SK-N-SH (cell line): Measurements from ENCODE around the gene DHODH. TPM values are rescaled to one million over a fixed set of nuclear protein-coding genes. Genes with fewer than 3 reads are reported as not detected.
A peak's percentile ranks its signal among the peaks of the same experiment; 100 is the strongest.

Experiments
- CTCF ChIA-PET: fragments of 300-600, 350-600 bp; formaldehyde crosslinking; extraction: SDS; loops from one replicate; lab custom pipeline; 2021; lab: Yijun Ruan, JAX
- POLR2A ChIA-PET: fragments of 350-600 bp; sonication (Branson Sonifier 250); formaldehyde crosslinking; extraction: SDS; loops from one replicate; lab custom pipeline; 2020; ENCODE audit warnings: antibody characterized with exemption, inconsistent platforms; lab: Yijun Ruan, JAX
- DNase-seq: peaks from one replicate; pipeline ENCODE4 v3.0.0; 2012
- H2AFZ ChIP-seq: fragments of 200-600 bp; sonication (generic); 2 replicates; pipeline ENCODE4 v1.8.1; 2016; ENCODE audit warnings: antibody characterized with exemption, mild to moderate bottlenecking, low read depth
- H3F3A ChIP-seq: fragments of 200-600 bp; sonication (generic); replicated peaks from 2 replicates; pipeline ENCODE3; 2016; ENCODE audit warnings: antibody characterized with exemption, mild to moderate bottlenecking; ENCODE audit not compliant: insufficient read depth
- H3K27ac ChIP-seq, 2 experiments: fragments of 200-500 bp in 1 of 2; fragments of 200-600 bp in 1 of 2; sonication (Bioruptor generic) in 1 of 2; sonication (generic), shearing (Covaris generic) in 1 of 2; 2 replicates each; pipeline versions ENCODE4 v1.5.1 to v1.6.1; 2014 to 2016; ENCODE audit warnings: low read depth in 2 of 2, inconsistent platforms in 1 of 2, low read length in 1 of 2, mild to moderate bottlenecking in 1 of 2, mixed read lengths in 1 of 2
- H3K27me3 ChIP-seq: fragments of 200-600 bp; sonication (generic), shearing (Covaris generic); 2 replicates; pipeline ENCODE4 v1.6.1; 2016; ENCODE audit warnings: mixed run types; ENCODE audit not compliant: insufficient read depth
- H3K36me3 ChIP-seq, 2 experiments: fragments of 200-500 bp in 1 of 2; fragments of 200-600 bp in 1 of 2; sonication (Bioruptor generic) in 1 of 2; sonication (generic) in 1 of 2; replicated peaks in 1 of 2; 2 replicates each; pipeline versions ENCODE3 to v1.5.1; 2014 to 2016; ENCODE audit warnings: low read length in 1 of 2, mild to moderate bottlenecking in 1 of 2; ENCODE audit not compliant: insufficient read depth in 2 of 2, control insufficient read depth in 1 of 2
- H3K4me1 ChIP-seq, 2 experiments: fragments of 200-500 bp in 1 of 2; fragments of 200-600 bp in 1 of 2; sonication (Bioruptor generic) in 1 of 2; sonication (generic), shearing (Covaris generic) in 1 of 2; 2 replicates each; pipeline versions ENCODE4 v1.5.1 to v1.6.1; 2014 to 2016; ENCODE audit warnings: low read depth in 1 of 2, low read length in 1 of 2, mixed run types in 1 of 2; ENCODE audit not compliant: insufficient read depth in 2 of 2, control insufficient read depth in 1 of 2
- H3K4me2 ChIP-seq: fragments of 200-600 bp; sonication (generic), shearing (Covaris generic); 2 replicates; pipeline ENCODE4 v1.6.1; 2017; ENCODE audit warnings: mixed run types
- H3K4me3 ChIP-seq, 2 experiments: fragments of 200-500 bp in 1 of 2; fragments of 200-600 bp in 1 of 2; sonication (Bioruptor generic) in 1 of 2; sonication (generic), shearing (Covaris generic) in 1 of 2; 2 replicates each; pipeline versions ENCODE4 v1.5.1 to v1.8.1; 2014 to 2016; ENCODE audit warnings: low read depth in 2 of 2, inconsistent platforms in 1 of 2, low read length in 1 of 2, mild to moderate bottlenecking in 1 of 2, mixed read lengths in 1 of 2, moderate library complexity in 1 of 2
- H3K79me2 ChIP-seq: fragments of 200-600 bp; sonication (generic); 2 replicates; pipeline ENCODE4 v1.8.1; 2017; ENCODE audit warnings: mild to moderate bottlenecking; ENCODE audit not compliant: insufficient read depth
- H3K9ac ChIP-seq: fragments of 200-600 bp; sonication (generic); 2 replicates; pipeline ENCODE4 v1.6.1; 2017; ENCODE audit warnings: mixed run types
- H3K9me2 ChIP-seq: fragments of 200-600 bp; sonication (generic); 2 replicates; pipeline ENCODE4 v1.6.1; 2017; ENCODE audit warnings: mixed run types
- H3K9me3 ChIP-seq: fragments of 200-600 bp; sonication (generic); 2 replicates; pipeline ENCODE4 v1.6.1; 2017; ENCODE audit warnings: mixed run types, mild to moderate bottlenecking, moderate library complexity
- H4K20me1 ChIP-seq: fragments of 200-600 bp; sonication (generic); 2 replicates; pipeline ENCODE4 v1.6.1; 2017; ENCODE audit warnings: mild to moderate bottlenecking, mixed run types; ENCODE audit not compliant: insufficient read depth
- CHD2 ChIP-seq: fragments of 150-350 bp; IDR thresholded peaks from 2 replicates; pipeline ENCODE4 v1.6.1; 2018; ENCODE audit warnings: low read length; ENCODE audit not compliant: partially characterized antibody
- EZH2phosphoT487 ChIP-seq: fragments of 200-600 bp; sonication (generic); IDR thresholded peaks from 2 replicates; pipeline ENCODE4 v1.6.1; 2017; ENCODE audit warnings: low read depth, mixed run types, mild to moderate bottlenecking, antibody characterized with exemption, moderate library complexity, borderline replicate concordance
- FOSL2 ChIP-seq: IDR thresholded peaks from 2 replicates; pipeline ENCODE4 v1.4.0; 2012; ENCODE audit warnings: low read depth, mild to moderate bottlenecking, moderate library complexity, borderline replicate concordance
- GATA2 ChIP-seq: sonication (generic); formaldehyde crosslinking; IDR thresholded peaks from 2 replicates; pipeline ENCODE4 v1.5.0; 2020; ENCODE audit warnings: mild to moderate bottlenecking, missing genetic modification reagents
- MEF2A ChIP-seq: IDR thresholded peaks from 2 replicates; pipeline ENCODE4 v1.4.0; 2012; ENCODE audit warnings: low read depth, borderline replicate concordance
- RAD21 ChIP-seq: IDR thresholded peaks from 2 replicates; pipeline ENCODE4 v1.6.1; 2012; ENCODE audit warnings: mild to moderate bottlenecking, low read length
- REST ChIP-seq: IDR thresholded peaks from 2 replicates; pipeline ENCODE4 v1.6.1; 2012; ENCODE audit warnings: mild to moderate bottlenecking, low read depth, low read length, moderate library complexity
- SMC3 ChIP-seq: IDR thresholded peaks from 2 replicates; pipeline ENCODE4 v1.6.1; 2012; ENCODE audit warnings: low read depth, low read length, improper control_type of control experiment
- TAF1 ChIP-seq: IDR thresholded peaks from 2 replicates; pipeline ENCODE4 v1.6.1; 2012; ENCODE audit warnings: low read depth, mild to moderate bottlenecking, low read length, moderate library complexity, borderline replicate concordance
- TCF12 ChIP-seq: IDR thresholded peaks from 2 replicates; pipeline ENCODE4 v1.4.0; 2012
- USF1 ChIP-seq: IDR thresholded peaks from 2 replicates; pipeline ENCODE4 v1.4.0; 2012; ENCODE audit warnings: low read depth, borderline replicate concordance
- USF2 ChIP-seq: fragments of 150-350 bp; IDR thresholded peaks from 2 replicates; pipeline ENCODE4 v1.6.1; 2017; ENCODE audit warnings: antibody characterized with exemption, low read length, low read depth, borderline replicate concordance
- YY1 ChIP-seq: IDR thresholded peaks from 2 replicates; pipeline ENCODE4 v1.4.0; 2012; ENCODE audit warnings: low read depth, mild to moderate bottlenecking
- WGBS: methylation state at CpG from one replicate; pipeline ENCODE4 v1.1.6; 2017; ENCODE audit warnings: low lambda C conversion rate; 5-methylcytosine and 5-hydroxymethylcytosine counted together
- polyA plus RNA-seq, 3 experiments: library from polyadenylated mRNA; depleted of rRNA; stranded (reverse); fragments of >200 nt; gene quantifications; 2 replicates each; pipeline ENCODE4 v1.2.3, GENCODE V29; 2012

DHODH gene
- polyA plus RNA-seq, 1 of the 3 experiments (the other 2 are of a cell fraction), result 10.9 TPM

DNA sequence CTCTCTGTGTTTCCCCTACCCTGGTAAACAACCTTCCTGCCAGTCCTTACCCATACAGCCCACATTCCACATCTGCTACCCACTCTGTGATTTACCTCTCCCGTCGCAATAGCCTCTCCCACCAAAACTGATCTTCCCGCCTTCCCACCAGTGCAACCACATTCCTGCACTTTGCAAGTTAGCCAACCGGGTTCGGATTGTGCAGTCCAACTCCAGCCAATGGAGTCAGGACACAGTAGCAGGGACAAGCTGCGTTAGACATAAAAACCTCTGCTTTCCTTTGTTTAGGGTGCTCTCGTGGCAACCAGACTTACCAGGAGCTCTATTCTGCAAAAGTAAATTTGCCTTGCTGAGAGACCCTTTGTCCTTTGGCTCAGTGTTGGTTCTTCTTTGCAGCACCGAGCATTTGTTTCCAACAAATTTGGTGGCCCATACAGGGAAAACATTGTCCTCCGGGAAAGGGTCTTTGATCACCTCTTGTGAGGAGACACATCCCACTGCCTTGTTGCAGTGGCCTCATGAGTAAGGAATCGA is 55.9 kb downstream of the DHODH start:
- H3K9me2 ChIP-seq, result no peaks in the 10 kb centered on the region
- H4K20me1 ChIP-seq, result no peaks in the 10 kb centered on the region
- H3K27ac ChIP-seq, result no peak overlapping the region
- H3K79me2 ChIP-seq, result no peaks in the 10 kb centered on the region
- no peaks in the 10 kb centered on the region for H3K36me3 ChIP-seq
- no peaks in the 10 kb centered on the region for H3K4me1 ChIP-seq
- CTCF ChIA-PET, result no interaction called here
- no peak for DNase-seq
- TF ChIP-seq SMC3, result no peak
- no peak for TF ChIP-seq REST
- TF ChIP-seq USF2, result no peak
- TF ChIP-seq TAF1, result no peak
- TF ChIP-seq USF1, result no peak
- TF ChIP-seq GATA2, result no peak
- no peak overlapping the region for H3K9ac ChIP-seq
- 70% methylated on average over 9 of the region's 10 CpGs for WGBS
- H3K27me3 ChIP-seq, result no peaks in the 10 kb centered on the region
- POLR2A ChIA-PET, result no interaction called here
- H2AFZ ChIP-seq, result no peak overlapping the region
- no peaks in the 10 kb centered on the region for H3K9me3 ChIP-seq
- no peak overlapping the region for H3K4me3 ChIP-seq
- H3F3A ChIP-seq, result no peaks in the 10 kb centered on the region
- H3K4me2 ChIP-seq, result no peak overlapping the region

GRCh38 chr16:72066747-72067146 is 58.2 kb downstream of the DHODH start:
- WGBS, result 4% methylated on average over 1 of the region's 1 CpG
- H3K4me3 ChIP-seq, result no peak overlapping the region
- no peak overlapping the region for H3K9ac ChIP-seq
- no peaks in the 10 kb centered on the region for H3K79me2 ChIP-seq
- CTCF ChIA-PET, result interaction anchor here (0.7 to 3.2 kb wide), 28 partner anchors 9 to 1968 kb away, joined by 3 to 48 read pairs (median 4); partner anchors contain the start of genes DHX38, HP and TXNL4B
- no peaks in the 10 kb centered on the region for H3K27me3 ChIP-seq
- H3F3A ChIP-seq, result no peaks in the 10 kb centered on the region
- no peaks in the 10 kb centered on the region for H3K4me1 ChIP-seq
- no peak overlapping the region for H2AFZ ChIP-seq
- no peaks in the 10 kb centered on the region for H3K9me3 ChIP-seq
- no peaks in the 10 kb centered on the region for H4K20me1 ChIP-seq
- DNase-seq, result peak; percentile 37
- no peak overlapping the region for H3K4me2 ChIP-seq
- H3K9me2 ChIP-seq, result no peaks in the 10 kb centered on the region
- POLR2A ChIA-PET, result no interaction called here
- H3K36me3 ChIP-seq, result no peaks in the 10 kb centered on the region
- no peak overlapping the region for H3K27ac ChIP-seq
- TF ChIP-seq CHD2 (no peak), YY1 (no peak), TCF12 (no peak), TAF1 (no peak), SMC3 (peak; percentile 59), USF2 (no peak), EZH2phosphoT487 (no peak), REST (no peak), FOSL2 (no peak), MEF2A (no peak), RAD21 (peak; percentile 77)
